H9 (cell line): ENCODE data around the gene RPL14. TPM values are rescaled to one million over a fixed set of nuclear protein-coding genes. Genes with fewer than 3 reads are reported as not detected.

Experiments
- DNase-seq: peaks from one replicate; pipeline ENCODE4 v3.0.0-alpha.2; 2017
- H2AFZ ChIP-seq: one replicate; pipeline ENCODE4 v1.6.1; 2013; ENCODE audit warnings: mild to moderate bottlenecking, low read length, control low read depth, moderate library complexity
- H2AK5ac ChIP-seq: 2 replicates; pipeline ENCODE4 v1.6.1; 2013; ENCODE audit warnings: low read length, control low read depth, mixed read lengths; ENCODE audit not compliant: insufficient read length
- H2BK120ac ChIP-seq: one replicate; pipeline ENCODE4 v1.6.1; 2013; ENCODE audit warnings: low read depth, mild to moderate bottlenecking, low read length, control low read depth, inconsistent platforms; ENCODE audit not compliant: poor library complexity, severe bottlenecking
- H2BK12ac ChIP-seq: 2 replicates; pipeline ENCODE4 v1.6.1; 2013; ENCODE audit warnings: low read length, control low read depth, mixed read lengths, low read depth; ENCODE audit not compliant: insufficient read length
- H2BK15ac ChIP-seq: 2 replicates; pipeline ENCODE4 v1.6.1; 2013; ENCODE audit warnings: low read depth, low read length, control low read depth
- H2BK20ac ChIP-seq: one replicate; pipeline ENCODE4 v1.6.1; 2013; ENCODE audit warnings: low read depth, mild to moderate bottlenecking, low read length, control low read depth, inconsistent platforms; ENCODE audit not compliant: poor library complexity, severe bottlenecking
- H2BK5ac ChIP-seq: 2 replicates; pipeline ENCODE4 v1.6.1; 2013; ENCODE audit warnings: low read length, control low read depth, mixed read lengths; ENCODE audit not compliant: insufficient read length
- H3K14ac ChIP-seq: 2 replicates; pipeline ENCODE4 v1.6.1; 2013; ENCODE audit warnings: low read length, control low read depth; ENCODE audit not compliant: insufficient read depth
- H3K18ac ChIP-seq: 2 replicates; pipeline ENCODE4 v1.6.1; 2013; ENCODE audit warnings: low read depth, mild to moderate bottlenecking, mixed read lengths, low read length, control low read depth; ENCODE audit not compliant: insufficient read length
- H3K23ac ChIP-seq: 2 replicates; pipeline ENCODE4 v1.6.1; 2013; ENCODE audit warnings: low read length, control low read depth, mixed read lengths, low read depth; ENCODE audit not compliant: insufficient read length
- H3K23me2 ChIP-seq: 2 replicates; pipeline ENCODE4 v1.6.1; 2013; ENCODE audit warnings: low read depth, mild to moderate bottlenecking, mixed read lengths, low read length, control low read depth; ENCODE audit not compliant: insufficient read length, poor library complexity, severe bottlenecking
- H3K27ac ChIP-seq: 2 replicates; pipeline ENCODE4 v1.5.1; 2013; ENCODE audit warnings: low read length, control low read depth, mixed read lengths, low read depth; ENCODE audit not compliant: insufficient read length
- H3K27me3 ChIP-seq: 2 replicates; pipeline ENCODE4 v1.6.1; 2013; ENCODE audit warnings: low read length, control low read depth, inconsistent platforms; ENCODE audit not compliant: insufficient read depth
- H3K4ac ChIP-seq: 2 replicates; pipeline ENCODE4 v1.6.1; 2013; ENCODE audit warnings: low read depth, mild to moderate bottlenecking, control low read depth, inconsistent platforms, low read length, moderate library complexity
- H3K4me1 ChIP-seq: 2 replicates; pipeline ENCODE4 v1.6.1; 2013; ENCODE audit warnings: low read length, control low read depth, inconsistent platforms; ENCODE audit not compliant: insufficient read depth
- H3K4me2 ChIP-seq: 2 replicates; pipeline ENCODE4 v1.6.1; 2013; ENCODE audit warnings: low read length, control low read depth, mixed read lengths; ENCODE audit not compliant: insufficient read length, insufficient read depth
- H3K56ac ChIP-seq: 2 replicates; pipeline ENCODE4 v1.6.1; 2013; ENCODE audit warnings: low read depth, mild to moderate bottlenecking, mixed read lengths, low read length, control low read depth; ENCODE audit not compliant: insufficient read length
- H3K79me1 ChIP-seq: 2 replicates; pipeline ENCODE4 v1.6.1; 2013; ENCODE audit warnings: low read depth, mild to moderate bottlenecking, moderate library complexity, low read length, control low read depth, inconsistent platforms; ENCODE audit not compliant: insufficient read depth, poor library complexity, severe bottlenecking
- H3K79me2 ChIP-seq: 2 replicates; pipeline ENCODE4 v1.6.1; 2013; ENCODE audit warnings: low read length, control low read depth, inconsistent platforms; ENCODE audit not compliant: insufficient read depth
- H3K9ac ChIP-seq: 2 replicates; pipeline ENCODE4 v1.6.1; 2013; ENCODE audit warnings: low read length, control low read depth, mixed read lengths; ENCODE audit not compliant: insufficient read length; ENCODE audit errors: extremely low read depth
- H3K9me3 ChIP-seq: one replicate; pipeline ENCODE4 v1.6.1; 2013; ENCODE audit warnings: low read depth, low read length, inconsistent platforms; ENCODE audit not compliant: control insufficient read depth
- H3T11ph ChIP-seq: one replicate; pipeline ENCODE4 v1.6.1; 2013; ENCODE audit warnings: mild to moderate bottlenecking, low read length, control low read depth, inconsistent platforms
- H4K20me1 ChIP-seq: one replicate; pipeline ENCODE4 v1.6.1; 2013; ENCODE audit not compliant: control insufficient read depth, insufficient read length, insufficient read depth
- H4K5ac ChIP-seq: 2 replicates; pipeline ENCODE4 v1.6.1; 2013; ENCODE audit warnings: low read depth, mild to moderate bottlenecking, mixed read lengths, low read length, control low read depth; ENCODE audit not compliant: insufficient read length
- H4K8ac ChIP-seq: replicated peaks from 2 replicates; pipeline ENCODE4 v1.6.1; 2013; ENCODE audit warnings: low read length, control low read depth, mixed read lengths, low read depth; ENCODE audit not compliant: insufficient read length
- H4K91ac ChIP-seq: 2 replicates; pipeline ENCODE4 v1.6.1; 2013; ENCODE audit warnings: low read depth, mild to moderate bottlenecking, moderate library complexity, mixed read lengths, low read length, control low read depth; ENCODE audit not compliant: insufficient read length
- H3K27ac Mint-ChIP-seq, 3 experiments: 2 replicates in 2 of 3; 3 replicates in 1 of 3; pipeline ENCODE4 v1.8.0; 2020 to 2021; ENCODE audit warnings: mixed read lengths in 3 of 3, mild to moderate bottlenecking in 1 of 3, moderate library complexity in 1 of 3
- H3K27me3 Mint-ChIP-seq: 2 replicates; pipeline ENCODE4 v1.8.0; 2021; ENCODE audit warnings: low read depth, mild to moderate bottlenecking, moderate library complexity, mixed read lengths
- H3K36me3 Mint-ChIP-seq, 3 experiments: 2 replicates in 2 of 3; 3 replicates in 1 of 3; pipeline ENCODE4 v1.8.0; 2020 to 2021; ENCODE audit warnings: low read depth in 3 of 3, mixed read lengths in 3 of 3; ENCODE audit not compliant: insufficient read depth in 1 of 3
- H3K4me1 Mint-ChIP-seq, 2 experiments: 2 replicates each; pipeline ENCODE4 v1.8.0; 2020; ENCODE audit warnings: mixed read lengths in 2 of 2
- H3K4me3 Mint-ChIP-seq, 2 experiments: 2 replicates in 1 of 2; 3 replicates in 1 of 2; pipeline ENCODE4 v1.8.0; 2020 to 2021; ENCODE audit warnings: mild to moderate bottlenecking in 2 of 2, mixed read lengths in 2 of 2, moderate library complexity in 1 of 2
- H3K9me3 Mint-ChIP-seq, 2 experiments: 2 replicates in 1 of 2; 3 replicates in 1 of 2; pipeline ENCODE4 v1.8.0; 2020; ENCODE audit warnings: mild to moderate bottlenecking in 2 of 2, mixed read lengths in 2 of 2, moderate library complexity in 1 of 2
- WGBS: extraction: QIAGEN DNeasy Blood & Tissue Kit; methylation state at CpG from one replicate; pipeline ENCODE4 v1.1.7; 2013; ENCODE audit warnings: missing lambda C conversion rate, low lambda C conversion rate, mixed read lengths; ENCODE audit not compliant: insufficient read length; ENCODE audit errors: extremely low coverage; 5-methylcytosine and 5-hydroxymethylcytosine counted together
- total RNA-seq: library from RNA; stranded (reverse); gene quantifications from 2 replicates; pipeline ENCODE4 v1.2.1, GENCODE V29; 2021
- TF ChIP-seq, protein P1 (sequence below): fragments of 200-600 bp; sonication (generic); conservative IDR thresholded peaks from 3 replicates; pipeline ENCODE4 v1.8.0; 2021; ENCODE audit warnings: antibody characterized with exemption, mild to moderate bottlenecking

The RPL14 gene
- total RNA-seq, 1 experiment from 2014 or later, result 2,490 TPM

- no peak overlapping the region for H3K9ac ChIP-seq
- no peaks in the 10 kb centered on the region for H4K20me1 ChIP-seq
- TF ChIP-seq, protein P1, sequence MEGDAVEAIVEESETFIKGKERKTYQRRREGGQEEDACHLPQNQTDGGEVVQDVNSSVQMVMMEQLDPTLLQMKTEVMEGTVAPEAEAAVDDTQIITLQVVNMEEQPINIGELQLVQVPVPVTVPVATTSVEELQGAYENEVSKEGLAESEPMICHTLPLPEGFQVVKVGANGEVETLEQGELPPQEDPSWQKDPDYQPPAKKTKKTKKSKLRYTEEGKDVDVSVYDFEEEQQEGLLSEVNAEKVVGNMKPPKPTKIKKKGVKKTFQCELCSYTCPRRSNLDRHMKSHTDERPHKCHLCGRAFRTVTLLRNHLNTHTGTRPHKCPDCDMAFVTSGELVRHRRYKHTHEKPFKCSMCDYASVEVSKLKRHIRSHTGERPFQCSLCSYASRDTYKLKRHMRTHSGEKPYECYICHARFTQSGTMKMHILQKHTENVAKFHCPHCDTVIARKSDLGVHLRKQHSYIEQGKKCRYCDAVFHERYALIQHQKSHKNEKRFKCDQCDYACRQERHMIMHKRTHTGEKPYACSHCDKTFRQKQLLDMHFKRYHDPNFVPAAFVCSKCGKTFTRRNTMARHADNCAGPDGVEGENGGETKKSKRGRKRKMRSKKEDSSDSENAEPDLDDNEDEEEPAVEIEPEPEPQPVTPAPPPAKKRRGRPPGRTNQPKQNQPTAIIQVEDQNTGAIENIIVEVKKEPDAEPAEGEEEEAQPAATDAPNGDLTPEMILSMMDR, result no peak
- H3K23me2 ChIP-seq, result no peaks in the 10 kb centered on the region
- H3K4ac ChIP-seq, result no peak overlapping the region
- H2BK15ac ChIP-seq, result no peak overlapping the region
- peaks cover 9 to 30% (median 22%) of the 10 kb centered on the region in 3 experiments; a peak in 5 of 7 replicates for H3K36me3 Mint-ChIP-seq
- no peak overlapping the region for H2BK5ac ChIP-seq
- peaks cover 8 to 9% of the 10 kb centered on the region in 2 experiments for H3K4me1 Mint-ChIP-seq
- H2AK5ac ChIP-seq, result no peak overlapping the region
- H3K27me3 Mint-ChIP-seq, result no peaks in the 10 kb centered on the region
- H3K23ac ChIP-seq, result no peak overlapping the region
- no peak overlapping the region for H3K14ac ChIP-seq
- no peak overlapping the region for H3K56ac ChIP-seq
- no peak overlapping the region for H3K27ac ChIP-seq
- no peaks in the 10 kb centered on the region for H3K9me3 ChIP-seq
- no peak overlapping the region for H4K8ac ChIP-seq
- H4K91ac ChIP-seq, result no peak overlapping the region
- H3K4me2 ChIP-seq, result no peak overlapping the region
- H2AFZ ChIP-seq, result no peak overlapping the region
- no peaks in the 10 kb centered on the region for H3K27me3 ChIP-seq
- no peak overlapping the region for H3T11ph ChIP-seq
- H2BK12ac ChIP-seq, result no peak overlapping the region
- H3K18ac ChIP-seq, result no peak overlapping the region
- DNase-seq, result no peak
- no peak overlapping the region for H3K27ac Mint-ChIP-seq
- H3K79me1 ChIP-seq, result no peaks in the 10 kb centered on the region
- H3K9me3 Mint-ChIP-seq, result no peaks in the 10 kb centered on the region
- no peak overlapping the region for H2BK120ac ChIP-seq
- no peaks in the 10 kb centered on the region for H3K4me1 ChIP-seq
- no peak overlapping the region for H2BK20ac ChIP-seq
- H4K5ac ChIP-seq, result no peak overlapping the region
- H3K79me2 ChIP-seq, result no peaks in the 10 kb centered on the region
- no CpG with 5 or more reads among the region's 4 CpGs for WGBS
- no peak overlapping the region for H3K4me3 Mint-ChIP-seq
Measured at GRCh38 chr3:40468018-40468417, 10.9 kb downstream of the RPL14 start.
